CD4-positive, alpha-beta T cell treated with Interleukin-4 for 1 hour (primary cell): ENCODE data around the gene GLS.
"Not testable (repeated sequence)": the region's sequence is repeated elsewhere in the genome, so short reads cannot be mapped to it uniquely, and the experiment has no call there.

Source experiments
- DNase-seq, 2 donors: peaks; one replicate each; pipeline ENCODE4 v3.0.0-alpha.2; 2020 to 2022

Gene GLS

GRCh38 chr2:190938771-190939335 lies 58.2 kb downstream of the GLS start:
- no peak for DNase-seq

GRCh38 chr2:190940454-190940853 lies 59.8 kb downstream of the GLS start:
- DNase-seq, result no peak

- DNase-seq, result no peak
Observed at GRCh38 chr2:190941571-190941970, 61.0 kb downstream of the GLS start.

DNA sequence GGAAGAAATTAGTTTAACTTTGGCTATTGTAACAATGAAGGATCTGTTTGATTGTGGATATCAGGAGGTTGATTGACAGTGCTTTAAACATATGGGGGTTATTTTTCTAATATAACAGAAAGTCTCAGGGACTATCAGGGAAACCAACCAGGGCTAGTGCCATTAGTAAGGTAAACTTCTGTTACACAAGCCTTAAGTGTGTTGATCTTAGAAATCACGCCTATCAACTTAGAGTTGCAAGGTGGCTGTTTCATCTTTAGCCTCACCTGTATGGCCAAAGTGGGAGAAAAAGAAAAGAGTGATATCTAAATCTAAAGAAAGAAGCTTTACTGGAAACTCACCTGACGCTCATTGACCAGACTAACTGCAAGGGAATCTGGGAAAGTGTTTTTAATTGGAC lies 62.1 kb downstream of the GLS start:
- no peak for DNase-seq

DNA sequence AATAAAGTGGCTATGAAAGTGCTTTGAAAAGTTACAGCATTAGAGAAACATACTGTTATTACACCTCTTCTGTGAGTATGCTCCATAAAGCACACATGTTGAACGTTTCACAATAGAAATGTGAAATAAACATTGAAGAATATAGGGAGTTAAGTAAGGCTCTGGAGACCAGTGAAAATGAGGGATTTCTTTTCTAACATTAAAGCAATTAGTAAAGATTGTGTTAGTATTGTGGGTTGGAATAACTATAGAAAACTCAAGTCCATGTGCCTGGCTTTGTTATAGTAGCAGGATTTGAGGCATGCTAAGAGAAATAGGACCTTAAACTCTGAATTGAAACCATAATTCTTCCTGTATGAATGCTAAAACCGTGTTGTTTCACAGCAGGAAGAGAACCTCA lies 63.1 kb downstream of the GLS start:
- DNase-seq, result no peak

- DNase-seq, result peak in 1 of 2 donors; percentile 21
Observed at GRCh38 chr2:190947141-190947540, 66.5 kb downstream of the GLS start.

DNA sequence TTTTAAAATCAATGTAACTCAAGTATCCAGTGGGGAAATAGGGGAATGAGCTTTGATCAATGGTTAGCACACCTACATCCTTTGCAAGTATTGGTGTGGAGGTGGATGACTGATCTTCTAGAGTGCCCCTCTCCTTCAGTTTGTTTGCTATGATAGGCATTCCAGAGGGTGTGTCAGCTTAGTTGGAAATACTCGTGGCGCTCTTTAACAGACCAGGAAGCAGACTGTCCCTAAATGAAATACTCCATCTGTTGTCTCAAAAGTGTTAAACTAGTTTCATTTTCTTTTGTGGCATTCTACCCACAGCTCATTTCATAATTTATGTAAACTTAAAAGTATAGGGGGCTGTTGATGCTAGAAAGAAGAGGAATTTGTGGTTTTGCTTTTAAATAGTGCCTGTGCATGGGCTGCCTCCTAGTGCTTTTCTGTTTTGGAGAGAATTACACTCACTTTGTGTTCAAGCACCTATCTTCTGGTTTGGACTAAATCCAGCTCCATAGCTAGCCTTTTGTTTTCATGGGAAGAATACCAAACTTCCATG lies 67.2 kb downstream of the GLS start:
- peak in 1 of 2 donors; percentile 54 for DNase-seq

- DNase-seq, result no peak
Observed at GRCh38 chr2:190948671-190949070, 68.0 kb downstream of the GLS start.

GRCh38 chr2:190950566-190950991 lies 70.0 kb downstream of the GLS start:
- DNase-seq, result no peak

- no peak for DNase-seq
Observed at GRCh38 chr2:190953257-190953656, 72.6 kb downstream of the GLS start.

- DNase-seq, result no peak
Observed at GRCh38 chr2:190959911-190960788, 79.5 kb downstream of the GLS start.

GRCh38 chr2:190961117-190961516 lies 80.5 kb downstream of the GLS start:
- DNase-seq, result not testable (repeated sequence)

DNA sequence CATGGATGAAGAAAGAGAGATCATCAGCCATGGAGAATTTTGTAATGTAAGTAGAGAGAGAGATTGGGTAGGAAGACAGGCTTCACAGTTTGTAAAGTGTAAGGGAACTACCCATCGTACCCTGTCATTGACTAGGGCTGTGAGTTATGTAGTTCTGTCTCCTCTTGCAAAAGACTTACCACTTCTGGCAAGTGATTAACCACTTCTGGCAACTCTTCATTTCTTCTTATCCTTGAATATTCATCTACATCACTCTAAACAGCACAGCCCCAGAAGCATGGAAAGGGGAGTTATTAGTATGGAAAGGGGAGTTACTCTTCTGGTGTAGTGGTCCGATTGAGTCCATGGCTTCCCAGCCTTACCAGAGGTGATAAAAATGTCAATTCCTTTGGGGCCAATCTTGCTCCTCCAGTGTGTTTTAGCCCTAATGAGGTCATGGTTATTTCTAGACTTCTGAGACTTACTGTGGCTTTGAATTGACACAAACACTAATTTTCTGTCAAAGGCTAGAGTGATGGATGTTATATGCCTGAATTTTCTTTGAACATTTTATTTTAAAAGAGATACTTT lies 81.4 kb downstream of the GLS start:
- no peak for DNase-seq

GRCh38 chr2:190963088-190963487 lies 82.5 kb downstream of the GLS start:
- no peak for DNase-seq

GRCh38 chr2:190964170-190964795 lies 83.7 kb downstream of the GLS start:
- peak in 1 of 2 donors; percentile 17 for DNase-seq

DNA sequence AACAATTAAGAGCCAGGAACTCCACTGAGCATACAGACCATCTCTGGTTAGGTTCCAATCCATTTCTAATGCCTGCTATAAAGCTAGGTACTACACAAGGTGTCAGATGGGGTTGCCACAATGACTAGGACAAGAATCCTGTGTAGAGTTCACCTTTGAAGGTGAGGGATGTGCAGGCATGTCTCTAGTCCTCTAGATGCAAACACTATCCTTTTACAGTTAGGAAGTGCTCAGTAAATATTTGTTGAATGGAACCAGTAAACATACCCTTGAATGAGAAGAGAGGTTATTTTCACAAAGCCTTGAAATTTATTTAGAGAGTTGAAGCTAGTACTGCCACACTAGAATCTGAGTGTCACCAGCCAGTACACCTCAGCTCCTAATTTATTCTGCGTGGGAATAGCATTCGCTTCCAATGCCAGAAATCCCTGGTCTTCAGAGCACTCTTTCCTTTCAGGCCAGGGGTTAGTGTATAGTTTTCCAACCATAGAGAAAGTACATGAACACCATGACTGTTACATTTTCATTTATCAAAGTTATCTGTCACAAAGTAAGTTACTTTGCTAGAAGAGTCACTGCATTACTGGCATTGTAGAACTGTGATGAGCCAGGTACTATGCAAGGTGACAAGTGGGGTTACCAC lies 85.1 kb downstream of the GLS start:
- no peak for DNase-seq

DNA sequence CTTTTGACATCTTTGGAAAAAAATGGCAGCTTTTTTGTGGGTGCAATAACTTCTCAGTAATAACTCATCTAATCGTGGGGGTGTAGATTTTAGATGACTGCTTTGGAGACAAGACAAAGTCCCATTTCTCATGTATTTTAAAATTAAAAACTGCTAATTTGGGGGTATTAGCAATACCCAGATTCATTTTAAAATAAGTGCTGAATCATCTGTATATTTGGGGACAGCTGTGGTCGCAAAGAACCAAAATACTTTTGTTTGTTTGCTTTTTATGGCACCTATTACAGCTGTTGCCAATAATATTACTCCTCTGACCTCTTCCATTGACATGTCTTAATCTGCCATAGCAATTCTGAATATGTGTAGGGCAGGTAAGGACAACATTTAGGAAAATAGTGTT lies 87.9 kb downstream of the GLS start:
- DNase-seq, result no peak

DNA sequence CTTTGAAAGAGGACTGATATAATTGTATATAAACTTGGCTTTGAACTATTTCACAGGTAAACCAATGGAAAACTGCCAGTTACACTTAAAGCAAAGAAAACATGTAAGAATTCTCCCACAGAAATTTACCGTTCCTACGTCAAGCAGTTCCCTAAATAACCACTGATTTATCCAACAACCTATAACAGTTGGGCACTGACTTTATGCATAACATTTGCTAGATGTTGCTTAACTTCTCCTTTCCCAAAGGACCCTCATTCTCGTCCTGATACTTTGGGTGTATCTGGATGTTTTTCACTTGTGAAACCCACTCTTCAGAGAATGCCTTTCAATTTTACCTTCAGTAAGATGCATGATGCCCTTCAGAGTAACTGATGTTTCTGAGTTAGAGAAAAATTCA lies 89.5 kb downstream of the GLS start:
- DNase-seq, result no peak

DNA sequence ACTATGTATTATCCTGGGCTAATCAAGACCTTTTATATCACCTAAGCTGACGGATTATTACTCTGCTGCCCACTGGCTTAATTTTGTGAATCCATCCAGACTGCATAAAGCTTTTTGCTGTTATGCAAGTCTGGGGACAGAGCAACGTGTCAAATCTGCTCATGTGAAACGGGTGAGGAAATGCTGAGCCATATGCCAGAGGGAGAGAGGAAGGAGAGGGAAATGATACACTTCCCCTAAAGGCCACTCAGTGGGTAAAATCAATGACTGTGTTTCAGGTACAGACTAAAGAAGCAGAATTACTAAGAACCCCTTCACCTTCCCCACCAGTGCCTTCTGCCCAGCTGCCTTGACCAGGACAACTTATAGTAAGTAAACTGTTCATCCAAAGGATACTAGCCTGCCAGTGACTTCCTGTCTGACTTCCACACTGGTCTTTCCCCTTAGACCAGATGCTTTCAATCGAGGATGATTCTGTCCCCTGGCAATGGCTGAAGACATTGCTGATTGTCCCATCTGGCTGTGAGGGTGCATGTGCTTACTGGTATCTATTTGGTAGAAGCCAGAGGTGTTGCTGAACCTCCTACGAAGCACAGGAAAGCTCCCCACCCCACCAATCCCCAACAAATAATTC lies 90.4 kb downstream of the GLS start:
- no peak for DNase-seq

DNA sequence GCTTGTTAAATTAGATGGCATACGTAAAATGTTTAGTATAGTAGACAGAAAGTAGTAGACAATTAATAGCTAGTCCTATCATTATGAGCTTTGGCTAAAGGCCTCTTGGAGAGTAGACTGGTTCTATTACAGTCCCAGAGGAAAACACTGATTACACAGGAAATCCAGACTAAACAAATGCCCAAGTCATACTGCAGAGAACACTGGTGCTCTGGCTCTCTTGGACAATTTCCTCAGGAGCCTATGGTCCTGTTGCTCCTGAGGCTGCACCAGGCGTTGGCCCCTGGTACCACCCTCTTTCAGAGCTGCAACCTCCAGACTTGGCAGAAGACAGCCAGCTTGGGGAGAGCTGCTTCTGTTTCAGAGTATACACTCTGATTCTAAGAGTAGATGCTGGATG lies 91.6 kb downstream of the GLS start:
- no peak for DNase-seq

DNA sequence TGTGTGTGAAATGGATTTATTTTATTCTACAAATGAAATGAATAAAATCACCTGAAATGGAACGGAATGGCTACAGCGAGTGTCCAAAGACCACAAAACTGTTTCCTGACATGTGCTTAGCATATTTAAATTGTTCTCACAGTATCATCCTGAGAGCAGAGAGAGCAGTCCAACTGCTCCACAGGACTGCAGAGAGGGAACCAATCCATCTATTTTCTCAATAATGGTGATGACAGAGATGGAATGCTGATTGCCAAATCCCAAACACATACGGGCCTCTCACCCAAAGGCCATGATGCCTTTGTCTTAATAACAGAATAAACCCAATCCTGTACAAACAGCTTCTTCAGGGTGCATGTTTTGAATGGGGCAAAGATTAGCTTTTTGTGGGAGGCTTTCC lies 92.2 kb downstream of the GLS start:
- DNase-seq, result no peak

- DNase-seq, result no peak
Observed at GRCh38 chr2:190973262-190973661, 92.6 kb downstream of the GLS start.
